GM18907 (cell line): Measurements from ENCODE around the gene PHF12.

Source experiments
- ATAC-seq: cut with Tn5 transposase; IDR thresholded peaks from one replicate; pipeline ENCODE4 v1.9.1; 2021; ENCODE audit warnings: mild to moderate bottlenecking, moderate library complexity; ENCODE audit not compliant: unreplicated experiment

PHF12 gene

DNA sequence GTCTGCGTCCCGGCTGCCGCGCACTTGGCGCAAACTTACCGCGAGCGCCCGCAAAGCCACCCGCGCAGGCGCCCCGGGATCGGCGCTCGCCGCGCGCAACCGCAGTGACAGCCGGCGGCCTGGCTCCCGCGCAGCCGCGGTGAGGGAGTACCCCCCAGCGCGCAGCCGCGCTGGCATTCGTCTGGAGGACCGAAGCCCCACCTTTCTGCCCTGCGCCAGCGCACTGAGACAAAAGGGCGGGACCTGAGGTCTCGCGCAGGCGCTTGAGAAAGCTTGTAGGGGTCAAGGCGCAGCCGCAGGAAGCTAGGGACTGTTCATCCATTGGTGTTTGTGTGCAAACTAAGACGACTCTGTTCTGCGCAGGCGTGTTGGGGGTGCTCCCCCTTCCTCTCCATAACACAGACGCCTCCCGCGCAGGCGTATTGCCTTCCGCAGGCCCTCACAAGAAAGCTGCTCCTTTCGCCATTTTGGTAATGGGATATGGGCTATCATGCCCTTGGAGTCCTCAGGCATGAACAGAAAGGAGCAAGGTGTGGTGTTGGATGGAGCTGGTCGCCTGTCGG is at the start of gene PHF12:
Gene PHF12 (minus strand): TSS at position 91 of the 563 bp plus-strand sequence. CDS start 558 bp downstream, outside the sequence.
- ATAC-seq = peak; percentile 57

DNA sequence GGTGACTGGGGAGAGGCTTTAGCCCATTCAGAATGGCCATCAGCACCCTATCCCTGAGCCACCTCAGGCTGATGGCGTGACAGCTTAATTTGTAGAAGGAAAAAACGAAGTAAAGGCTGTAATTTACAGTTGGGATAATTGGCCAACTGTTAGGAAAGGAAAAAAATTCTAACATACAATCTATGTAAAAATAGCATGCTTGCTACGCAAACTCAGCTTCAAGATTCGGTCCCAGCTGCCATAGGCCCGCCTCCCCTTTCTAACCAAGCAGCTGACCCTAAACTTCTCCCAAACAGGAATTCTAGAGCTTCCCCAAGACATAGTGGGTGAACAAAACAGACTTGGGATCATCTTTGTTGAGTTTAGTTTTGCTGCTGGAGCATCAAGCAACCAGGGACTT is 49.7 kb upstream of the PHF12 start:
- ATAC-seq = no peak

DNA sequence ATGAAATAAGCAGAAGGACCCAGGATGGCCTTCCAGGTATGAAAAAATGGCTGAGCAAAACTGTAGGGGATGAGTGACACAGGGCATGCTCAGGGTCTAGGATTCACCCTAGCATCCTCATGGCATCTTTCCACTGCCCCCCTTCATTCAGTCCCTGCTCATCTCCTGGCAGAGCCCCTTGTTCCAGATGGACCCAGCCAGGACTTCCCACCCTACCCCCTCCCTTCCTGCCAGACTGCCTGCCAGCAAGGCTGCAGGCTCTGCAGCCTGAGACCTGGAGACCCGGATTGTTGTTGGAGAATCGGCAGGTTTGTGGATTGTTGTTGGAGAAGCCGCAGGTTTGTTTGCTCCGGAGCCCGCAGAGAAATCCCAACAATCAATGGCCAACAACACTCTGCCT is 47.9 kb upstream of the PHF12 start:
- ATAC-seq = no peak

DNA sequence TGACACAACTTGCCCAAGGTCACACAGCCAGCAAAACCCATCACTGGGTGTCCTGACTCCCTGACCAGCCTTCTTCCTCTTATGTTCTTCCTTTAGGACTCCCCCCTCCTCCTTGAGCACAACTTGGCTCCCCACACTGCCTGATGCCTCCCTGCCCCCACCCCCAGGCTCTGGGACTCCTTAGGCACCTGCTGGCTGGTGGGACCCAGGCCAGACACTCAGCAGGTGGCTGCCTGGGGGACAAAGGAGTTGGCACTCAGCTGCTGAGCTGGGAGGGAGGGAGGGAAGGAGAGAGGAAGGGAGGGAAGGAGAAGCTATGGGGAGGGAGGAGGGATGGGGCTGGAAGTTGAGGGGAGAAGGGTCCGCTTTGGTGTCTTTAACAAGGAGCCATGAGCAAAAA is 46.5 kb upstream of the PHF12 start:
- ATAC-seq = no peak

DNA sequence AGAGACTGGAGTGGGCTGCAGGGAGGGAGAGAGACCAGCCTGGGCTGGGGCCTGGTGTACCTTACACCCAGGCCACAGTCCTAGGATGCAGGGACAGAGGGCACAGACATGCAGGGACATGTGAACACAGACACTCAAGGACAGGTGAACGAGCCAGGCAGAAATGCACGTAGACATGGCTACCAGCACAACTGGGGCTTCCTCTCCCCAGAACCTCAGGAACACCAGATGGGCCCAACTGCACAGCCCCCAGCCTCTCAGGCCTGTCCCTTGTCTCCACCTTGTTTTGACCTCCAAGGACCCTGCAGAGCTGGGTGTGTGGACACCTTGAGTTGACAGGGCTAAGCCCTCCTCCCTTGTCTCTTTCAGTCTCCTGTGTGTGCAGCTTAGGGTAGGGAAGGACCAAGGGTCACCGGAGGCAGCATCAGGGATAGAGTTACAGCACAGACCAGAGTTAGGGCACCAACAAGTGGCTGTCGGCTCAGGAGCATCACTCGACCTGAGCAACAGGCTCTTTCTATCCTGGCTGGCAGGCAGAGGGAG is 45.3 kb upstream of the PHF12 start:
- ATAC-seq = no peak

DNA sequence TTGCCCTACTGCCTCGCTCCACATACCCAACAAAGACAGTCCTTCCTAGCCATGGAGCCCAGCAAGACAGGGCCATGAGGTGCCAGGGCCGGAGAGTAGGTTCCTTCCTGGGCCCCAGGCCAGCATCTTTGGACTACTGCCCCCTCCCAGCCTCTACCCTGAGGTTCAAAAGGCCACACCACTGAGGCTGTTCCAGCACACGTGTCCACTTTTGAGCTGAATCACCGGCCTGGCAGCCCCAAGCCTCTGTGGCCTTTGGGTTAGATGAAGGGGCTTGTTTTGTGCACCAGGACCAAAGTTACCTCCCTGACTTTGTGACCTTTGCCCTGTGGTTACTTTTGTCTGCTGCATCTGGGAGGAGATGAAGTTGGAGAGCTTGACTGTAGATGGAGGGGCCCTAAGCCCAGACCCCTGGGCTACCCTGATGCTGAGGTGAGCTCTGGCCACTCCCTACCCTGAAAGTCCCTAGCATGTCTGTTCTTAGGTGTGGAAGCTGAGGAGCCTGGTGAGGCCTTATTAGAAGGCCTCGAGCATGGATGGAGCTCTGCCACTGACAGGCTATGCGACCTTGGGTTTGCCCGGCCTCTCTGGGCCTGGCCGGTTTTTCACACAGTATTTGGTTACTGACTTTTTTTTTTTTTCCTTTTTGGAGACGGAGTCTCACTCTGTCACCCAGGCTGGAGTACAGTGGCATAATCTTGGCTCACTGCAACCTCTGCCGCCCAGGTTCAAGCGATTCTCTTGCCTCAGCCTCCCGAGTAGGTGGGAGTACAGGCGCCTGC is 42.5 kb upstream of the PHF12 start:
- no peak for ATAC-seq

DNA sequence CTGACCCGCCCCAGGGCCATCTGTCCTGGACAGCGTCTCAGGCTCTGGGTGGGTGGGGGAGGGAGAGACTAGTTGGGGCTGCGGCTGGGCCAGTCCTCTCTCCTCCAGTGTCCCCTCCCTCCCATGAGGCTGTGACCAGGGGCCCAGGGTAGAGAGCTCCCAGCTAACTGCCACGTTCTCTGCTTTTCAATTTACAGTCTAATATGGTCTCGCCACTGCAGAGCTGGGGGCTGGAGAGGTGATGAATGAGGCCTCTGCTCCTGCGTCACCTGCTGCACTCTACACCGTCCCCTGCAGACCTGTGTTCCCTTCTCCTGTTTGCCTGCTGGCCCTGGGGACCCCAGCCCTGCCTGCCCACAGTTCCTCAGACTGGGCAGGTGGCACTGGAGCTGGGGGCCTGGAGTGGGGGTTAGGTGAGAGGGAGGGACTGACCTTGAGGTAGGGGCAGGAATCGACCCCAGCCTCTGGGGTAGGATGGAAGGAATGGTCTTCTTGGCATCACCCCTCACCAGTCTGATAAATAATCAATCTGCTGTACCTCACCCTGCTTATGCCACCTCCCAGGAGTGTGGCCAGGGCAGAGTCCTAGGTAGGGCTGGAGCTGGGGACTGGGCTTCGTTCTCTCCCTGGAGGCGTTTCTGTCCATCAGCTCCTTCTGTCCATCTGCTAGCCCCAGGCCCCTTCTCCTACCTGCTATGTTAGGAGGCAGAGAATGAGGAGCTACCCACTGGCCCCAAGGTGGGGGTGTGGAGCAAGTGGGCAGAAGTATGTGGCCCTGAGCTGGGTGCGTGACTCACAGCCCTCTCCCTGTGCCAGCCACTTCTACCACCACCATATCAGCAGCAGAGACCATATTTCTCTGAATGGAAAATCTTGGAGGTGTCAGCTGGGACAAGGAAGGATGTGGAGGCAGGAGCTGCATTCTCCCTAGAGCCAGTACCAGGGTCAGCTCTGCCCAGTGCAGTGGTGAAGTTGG is 41.6 kb upstream of the PHF12 start:
- ATAC-seq = no peak

DNA sequence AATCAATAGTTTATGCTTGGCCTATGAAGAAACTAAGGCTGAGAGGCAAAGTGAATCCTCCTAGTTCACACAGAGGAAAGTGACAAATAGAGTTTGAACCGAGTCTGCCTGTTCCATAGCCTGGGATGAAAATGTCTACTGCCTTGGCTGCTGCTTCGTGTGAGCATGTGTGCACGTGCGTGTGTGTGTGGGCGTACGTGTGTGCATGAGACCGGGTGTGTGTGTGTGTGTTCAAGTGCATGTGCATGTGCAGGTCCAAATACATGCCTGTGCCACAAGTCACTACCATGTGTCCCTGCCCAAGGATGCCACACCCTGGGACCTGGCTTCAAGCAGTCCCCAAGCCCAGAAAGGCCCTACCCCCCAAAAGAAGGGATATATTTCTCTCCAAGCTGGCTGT is 40.9 kb upstream of the PHF12 start:
- no peak for ATAC-seq

DNA sequence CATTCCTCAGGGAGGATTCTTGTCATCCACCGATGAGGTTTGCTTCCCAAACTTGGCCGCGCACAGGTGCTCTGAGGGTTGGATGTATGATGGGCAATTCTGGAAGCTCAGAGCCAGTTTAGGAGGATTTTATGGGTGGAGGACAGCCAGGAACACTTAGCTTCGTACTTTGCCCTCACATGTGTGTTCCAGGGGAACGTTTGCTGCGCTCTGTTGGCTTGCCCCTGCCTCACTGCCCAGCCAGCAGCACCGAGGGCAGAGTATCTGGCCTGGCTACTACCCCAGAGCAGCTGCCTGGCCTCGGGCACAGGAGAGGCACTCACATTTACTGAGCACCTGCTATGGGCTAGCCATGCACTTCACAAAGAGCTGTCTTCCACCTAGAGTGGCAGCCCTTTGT is 40.5 kb upstream of the PHF12 start:
- ATAC-seq = no peak

DNA sequence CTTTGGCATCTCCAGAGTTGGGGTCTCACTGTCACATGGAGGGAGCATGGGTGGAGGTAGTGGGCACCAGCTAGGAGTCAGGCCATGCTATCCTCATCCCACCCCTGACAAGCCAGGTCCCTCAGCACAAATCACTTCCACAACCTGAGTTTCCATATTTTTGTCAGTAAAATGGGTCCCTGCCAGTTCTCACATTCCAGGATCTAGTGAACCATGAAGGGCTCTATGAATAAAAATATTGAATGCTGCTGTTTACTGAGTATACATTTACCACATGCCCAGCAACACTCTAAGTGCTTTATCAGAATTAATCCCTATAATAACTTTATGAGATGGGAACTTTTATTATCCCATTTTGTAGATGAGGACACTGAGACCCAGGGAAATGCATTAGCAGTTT is 37.7 kb upstream of the PHF12 start:
- ATAC-seq = no peak

DNA sequence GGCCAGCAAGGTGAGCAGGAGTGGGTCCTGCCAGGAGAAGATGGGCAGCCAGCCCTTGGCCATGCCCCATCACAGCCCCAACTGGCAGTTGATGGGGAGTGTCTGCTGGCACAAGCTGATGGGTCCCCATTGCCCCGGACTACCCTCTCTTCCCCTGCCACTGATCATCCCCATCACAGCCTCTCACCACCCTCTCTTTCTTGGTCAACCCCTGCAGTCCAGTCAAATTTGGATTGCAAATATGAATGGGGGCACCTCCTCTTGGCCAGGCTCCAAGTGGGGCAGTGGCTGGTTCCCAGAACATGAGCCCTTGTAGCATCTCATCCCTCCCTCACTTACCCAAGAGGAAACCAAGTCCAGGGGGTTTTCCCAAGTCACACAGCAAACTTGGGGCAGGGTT is 37.2 kb upstream of the PHF12 start:
- ATAC-seq = no peak

DNA sequence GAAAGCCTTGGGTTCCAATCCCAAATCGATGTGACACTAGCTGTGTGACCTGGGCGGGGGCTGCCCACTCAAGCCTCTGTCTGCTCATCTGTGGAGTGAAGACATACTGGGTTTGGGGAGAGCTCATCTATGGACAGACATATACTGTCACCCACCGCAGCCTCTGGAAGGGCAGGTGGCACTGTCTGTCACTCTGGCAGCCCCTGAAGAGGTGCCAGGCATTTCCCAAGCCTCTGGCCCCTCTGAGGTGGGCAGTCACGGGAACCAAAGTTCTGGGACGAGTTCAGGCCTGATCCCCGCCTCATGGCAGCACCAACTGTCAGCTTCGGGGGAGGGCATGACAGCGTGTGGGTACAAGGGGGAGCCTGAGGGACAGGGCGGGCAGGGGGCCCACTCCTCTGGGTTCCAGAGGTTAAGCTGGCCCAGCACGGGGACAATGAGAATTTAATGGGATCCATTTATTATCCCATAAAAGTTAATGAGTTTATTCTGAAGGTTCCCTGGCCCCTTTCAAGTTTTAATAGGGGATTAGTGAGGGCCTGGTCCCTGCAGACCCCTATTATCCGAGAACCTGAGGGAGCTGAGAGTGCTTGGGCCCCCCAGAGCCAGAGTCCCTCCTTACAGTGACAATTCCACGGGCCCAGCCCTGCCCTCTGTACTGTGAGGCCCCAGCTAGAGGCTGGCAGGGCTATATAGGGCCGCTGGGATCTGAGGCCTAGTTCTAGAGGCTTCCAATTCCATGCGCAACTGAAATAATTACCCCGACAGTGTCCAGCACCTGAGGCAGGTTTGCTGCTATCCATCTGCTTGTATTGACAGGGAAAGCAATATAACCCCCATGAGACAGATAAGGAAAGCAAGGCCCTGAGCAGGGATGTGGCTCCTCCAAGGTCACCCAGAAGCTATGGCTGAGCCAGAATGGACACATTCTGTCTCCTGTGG is 35.7 kb upstream of the PHF12 start:
- ATAC-seq = no peak

DNA sequence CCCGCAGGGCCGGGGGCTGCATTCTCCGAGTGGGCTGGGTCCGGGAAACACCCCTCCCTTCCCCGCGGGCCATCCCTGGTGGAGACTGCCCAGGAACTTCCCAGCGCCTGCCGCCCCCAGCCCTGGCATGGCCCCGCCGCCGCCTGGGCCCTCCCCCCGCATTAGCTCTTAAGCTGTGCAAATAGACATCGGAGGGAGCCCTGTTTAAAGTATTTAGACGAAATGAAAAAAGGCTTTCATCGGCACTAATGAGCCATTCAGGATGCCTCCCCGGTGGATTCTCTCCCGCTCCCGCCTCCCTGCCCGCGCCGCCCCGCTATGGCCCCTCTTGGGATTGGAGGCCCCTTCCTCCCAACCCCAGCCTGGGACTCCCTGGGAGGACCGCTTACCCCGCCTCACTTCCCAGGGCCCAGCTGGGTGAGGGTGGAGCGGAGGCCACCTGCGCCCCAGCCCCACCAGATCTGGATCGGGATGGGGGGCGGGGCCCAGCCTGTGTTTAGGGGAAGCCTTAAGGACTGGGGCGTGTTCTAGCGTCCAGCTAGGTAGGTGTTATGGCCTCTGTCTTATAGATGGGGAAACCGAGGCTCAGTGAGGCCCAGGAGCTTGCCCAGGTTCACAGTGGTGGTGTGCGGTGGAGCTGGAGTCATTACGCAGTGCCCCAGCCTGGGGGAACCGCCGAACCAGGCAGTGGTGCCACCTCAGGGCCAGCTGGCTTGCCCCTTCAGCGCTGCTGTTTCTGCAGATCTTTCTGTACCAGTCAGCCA is 34.8 kb upstream of the PHF12 start:
- no peak for ATAC-seq

DNA sequence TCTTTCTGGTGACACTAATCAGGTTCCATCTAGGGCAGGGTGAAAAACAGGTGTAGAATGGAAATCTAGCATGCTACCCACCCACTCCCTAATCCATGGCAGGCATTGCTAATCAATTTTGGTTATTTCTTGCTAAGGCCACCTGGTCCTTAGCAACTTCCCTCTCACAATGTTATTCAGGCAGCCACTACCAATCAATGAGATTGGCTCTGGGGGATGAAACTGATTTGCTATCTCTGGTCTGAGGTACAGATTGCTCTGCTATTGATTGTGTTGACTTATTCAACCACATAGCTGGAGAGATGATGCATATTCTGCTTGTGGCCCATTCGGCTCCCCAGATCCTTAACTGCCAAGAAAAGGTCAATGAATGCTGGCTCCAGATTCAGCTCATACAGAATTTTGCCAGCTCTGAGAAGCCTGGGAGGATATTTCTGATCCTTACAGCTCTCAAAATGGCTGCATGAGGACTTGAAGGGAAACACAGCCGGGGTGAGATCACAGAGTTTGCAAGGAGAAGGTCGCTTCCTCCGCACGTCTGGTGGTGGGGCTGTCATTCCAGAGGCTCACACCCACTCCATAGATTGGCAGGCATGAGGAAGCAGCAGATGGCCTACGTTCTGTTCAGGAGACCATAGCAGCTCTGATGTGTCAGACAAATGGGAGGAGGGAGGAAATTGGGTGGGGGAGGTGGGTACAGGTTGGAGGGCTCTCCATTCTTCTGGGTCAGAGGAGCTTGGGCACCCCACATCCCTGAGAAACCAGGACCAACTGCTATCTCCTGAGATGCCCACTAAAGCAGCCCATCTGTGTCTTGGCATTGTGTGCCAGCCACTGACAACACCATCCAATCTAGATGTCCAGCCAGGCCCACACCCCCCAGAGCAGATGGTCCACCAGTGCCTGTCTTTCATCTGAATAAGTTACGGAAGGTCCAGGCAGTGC is 32.2 kb upstream of the PHF12 start:
- no peak for ATAC-seq

DNA sequence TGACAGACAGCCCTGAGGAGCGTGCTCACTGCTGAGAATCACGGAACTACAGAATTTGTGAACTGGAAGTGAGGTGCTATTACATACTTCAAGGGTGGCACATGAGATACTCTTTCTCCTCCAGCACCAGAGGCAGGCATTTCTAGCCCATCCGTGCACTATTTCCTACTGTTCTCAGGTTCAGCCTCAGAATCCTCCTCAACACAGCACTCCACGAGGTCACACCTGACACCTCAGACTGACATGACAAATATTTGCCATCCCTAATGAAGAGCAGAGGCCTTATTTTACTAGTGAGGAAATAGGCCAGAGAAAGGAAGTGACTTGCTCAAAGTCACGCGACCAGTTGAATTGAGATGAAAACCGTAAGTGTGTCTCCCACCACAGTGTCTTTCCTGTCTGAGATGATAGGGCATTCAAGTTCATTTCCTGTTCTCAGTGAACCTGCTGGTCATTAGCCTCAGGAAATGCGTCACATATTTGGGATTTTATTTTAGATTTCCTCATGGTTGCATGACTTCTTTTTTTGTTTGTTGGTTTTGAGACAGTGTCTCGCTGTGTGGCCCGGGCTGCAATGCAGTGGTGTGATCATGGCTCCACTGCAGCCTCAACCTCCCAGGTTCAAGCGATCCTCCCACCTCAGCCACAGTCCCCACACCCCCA is 30.9 kb upstream of the PHF12 start:
- ATAC-seq = peak; percentile 68

DNA sequence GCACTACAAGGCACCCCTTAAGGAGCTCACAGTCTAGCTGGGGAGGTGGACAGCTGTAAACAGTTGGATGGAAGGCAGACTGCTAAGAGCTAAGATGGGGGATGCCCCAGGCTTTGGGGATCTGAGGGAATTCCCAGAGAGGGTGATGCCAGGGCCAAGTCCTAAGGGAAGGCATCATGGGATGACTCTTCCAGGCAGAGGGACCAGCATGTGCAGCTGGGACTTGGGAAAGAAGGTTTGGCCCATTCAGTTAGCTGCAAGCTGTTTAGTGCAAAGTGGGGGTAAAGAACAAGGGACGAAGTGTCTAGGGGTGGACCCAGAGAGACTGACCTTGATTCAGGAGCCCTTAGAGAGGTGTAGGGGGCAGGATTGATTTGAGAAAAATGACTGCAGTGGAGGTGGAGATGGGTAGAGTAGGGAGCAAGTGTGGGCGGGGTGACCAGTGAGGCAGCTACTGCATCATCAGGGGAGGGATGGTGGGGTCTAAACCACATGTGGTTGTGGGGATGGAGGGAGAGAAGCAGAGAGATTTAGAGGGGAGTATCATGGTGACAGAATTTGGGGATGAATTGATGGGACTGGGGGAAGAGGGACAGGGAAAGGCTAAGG is 27.1 kb upstream of the PHF12 start:
- no peak for ATAC-seq

DNA sequence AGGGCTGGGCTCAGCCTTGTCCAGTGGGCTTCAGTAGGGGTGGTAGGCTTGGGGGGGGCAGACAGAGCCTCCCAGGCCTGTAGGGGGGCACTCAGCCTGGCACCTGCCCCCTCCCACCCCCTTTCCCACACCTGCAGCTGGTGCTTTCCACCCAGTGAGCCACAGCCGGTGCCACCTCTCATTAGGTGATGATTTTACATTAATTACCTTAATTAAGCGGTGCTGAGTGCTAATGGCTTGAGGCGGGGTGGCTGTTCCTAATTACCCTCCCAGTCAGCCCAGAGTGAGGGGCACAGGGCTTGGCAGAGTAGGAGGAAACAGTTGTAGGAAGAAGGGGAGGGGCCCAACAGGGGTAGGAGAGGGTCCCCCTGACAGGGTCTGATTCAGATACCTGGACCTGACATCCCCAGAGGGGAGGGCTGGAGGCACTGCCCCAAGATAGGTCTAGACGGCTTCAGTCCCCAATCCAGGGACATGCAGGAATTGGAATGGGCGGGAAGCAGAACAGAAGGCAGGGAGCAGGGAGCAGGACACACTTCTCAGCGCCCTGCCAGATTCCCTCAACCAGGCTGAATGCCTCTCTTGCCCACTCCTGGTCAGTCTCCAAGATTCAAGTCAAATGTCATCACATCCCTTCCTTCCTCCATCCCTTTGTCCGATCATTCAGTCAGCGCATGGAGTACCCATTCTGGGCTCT is 26.5 kb upstream of the PHF12 start:
- ATAC-seq = no peak
